ENCODE results near the gene ENG. TPM values are rescaled to one million over a fixed set of nuclear protein-coding genes. Genes with fewer than 3 reads are reported as not detected.

Gene ENG
- total and polyA plus RNA-seq, 2 of the 8 experiments (the other 6 are each of a cell fraction or from before 2014, with no cell fraction given): 1.8 to 4.4 TPM

DNA sequence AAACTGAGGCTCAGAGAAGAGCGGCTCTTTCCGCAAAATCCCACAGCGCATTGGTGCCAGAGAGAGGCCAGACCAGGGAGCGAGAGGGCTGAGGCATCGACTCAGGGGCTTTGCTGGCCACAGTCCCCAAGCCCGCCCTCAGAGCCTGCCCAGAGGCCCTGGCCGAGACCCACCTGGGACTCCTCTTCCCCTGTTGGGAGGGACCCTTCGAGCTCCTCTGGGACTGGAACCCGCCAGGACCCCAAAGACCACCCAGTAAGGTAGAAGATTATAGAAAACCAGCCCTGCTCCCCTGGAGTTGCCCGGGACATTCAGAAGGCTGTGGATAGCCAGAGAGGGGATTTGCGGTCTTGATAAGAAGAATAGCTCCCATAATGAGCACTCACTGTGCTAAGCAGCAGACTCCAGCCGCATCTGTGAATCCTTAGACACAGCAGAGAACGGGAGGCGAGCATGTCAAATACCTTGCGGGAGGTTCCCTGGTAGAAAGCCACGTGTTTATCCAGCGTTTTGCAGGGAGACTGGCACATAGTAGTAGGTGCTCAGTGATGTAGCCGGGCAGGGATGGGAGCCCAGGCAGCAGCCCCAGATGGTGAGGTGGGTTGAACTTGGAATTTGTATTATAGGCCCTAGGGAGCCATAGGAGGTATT lies 23.7 kb upstream of the ENG start (continued):
- TF ChIP-seq, protein P1, sequence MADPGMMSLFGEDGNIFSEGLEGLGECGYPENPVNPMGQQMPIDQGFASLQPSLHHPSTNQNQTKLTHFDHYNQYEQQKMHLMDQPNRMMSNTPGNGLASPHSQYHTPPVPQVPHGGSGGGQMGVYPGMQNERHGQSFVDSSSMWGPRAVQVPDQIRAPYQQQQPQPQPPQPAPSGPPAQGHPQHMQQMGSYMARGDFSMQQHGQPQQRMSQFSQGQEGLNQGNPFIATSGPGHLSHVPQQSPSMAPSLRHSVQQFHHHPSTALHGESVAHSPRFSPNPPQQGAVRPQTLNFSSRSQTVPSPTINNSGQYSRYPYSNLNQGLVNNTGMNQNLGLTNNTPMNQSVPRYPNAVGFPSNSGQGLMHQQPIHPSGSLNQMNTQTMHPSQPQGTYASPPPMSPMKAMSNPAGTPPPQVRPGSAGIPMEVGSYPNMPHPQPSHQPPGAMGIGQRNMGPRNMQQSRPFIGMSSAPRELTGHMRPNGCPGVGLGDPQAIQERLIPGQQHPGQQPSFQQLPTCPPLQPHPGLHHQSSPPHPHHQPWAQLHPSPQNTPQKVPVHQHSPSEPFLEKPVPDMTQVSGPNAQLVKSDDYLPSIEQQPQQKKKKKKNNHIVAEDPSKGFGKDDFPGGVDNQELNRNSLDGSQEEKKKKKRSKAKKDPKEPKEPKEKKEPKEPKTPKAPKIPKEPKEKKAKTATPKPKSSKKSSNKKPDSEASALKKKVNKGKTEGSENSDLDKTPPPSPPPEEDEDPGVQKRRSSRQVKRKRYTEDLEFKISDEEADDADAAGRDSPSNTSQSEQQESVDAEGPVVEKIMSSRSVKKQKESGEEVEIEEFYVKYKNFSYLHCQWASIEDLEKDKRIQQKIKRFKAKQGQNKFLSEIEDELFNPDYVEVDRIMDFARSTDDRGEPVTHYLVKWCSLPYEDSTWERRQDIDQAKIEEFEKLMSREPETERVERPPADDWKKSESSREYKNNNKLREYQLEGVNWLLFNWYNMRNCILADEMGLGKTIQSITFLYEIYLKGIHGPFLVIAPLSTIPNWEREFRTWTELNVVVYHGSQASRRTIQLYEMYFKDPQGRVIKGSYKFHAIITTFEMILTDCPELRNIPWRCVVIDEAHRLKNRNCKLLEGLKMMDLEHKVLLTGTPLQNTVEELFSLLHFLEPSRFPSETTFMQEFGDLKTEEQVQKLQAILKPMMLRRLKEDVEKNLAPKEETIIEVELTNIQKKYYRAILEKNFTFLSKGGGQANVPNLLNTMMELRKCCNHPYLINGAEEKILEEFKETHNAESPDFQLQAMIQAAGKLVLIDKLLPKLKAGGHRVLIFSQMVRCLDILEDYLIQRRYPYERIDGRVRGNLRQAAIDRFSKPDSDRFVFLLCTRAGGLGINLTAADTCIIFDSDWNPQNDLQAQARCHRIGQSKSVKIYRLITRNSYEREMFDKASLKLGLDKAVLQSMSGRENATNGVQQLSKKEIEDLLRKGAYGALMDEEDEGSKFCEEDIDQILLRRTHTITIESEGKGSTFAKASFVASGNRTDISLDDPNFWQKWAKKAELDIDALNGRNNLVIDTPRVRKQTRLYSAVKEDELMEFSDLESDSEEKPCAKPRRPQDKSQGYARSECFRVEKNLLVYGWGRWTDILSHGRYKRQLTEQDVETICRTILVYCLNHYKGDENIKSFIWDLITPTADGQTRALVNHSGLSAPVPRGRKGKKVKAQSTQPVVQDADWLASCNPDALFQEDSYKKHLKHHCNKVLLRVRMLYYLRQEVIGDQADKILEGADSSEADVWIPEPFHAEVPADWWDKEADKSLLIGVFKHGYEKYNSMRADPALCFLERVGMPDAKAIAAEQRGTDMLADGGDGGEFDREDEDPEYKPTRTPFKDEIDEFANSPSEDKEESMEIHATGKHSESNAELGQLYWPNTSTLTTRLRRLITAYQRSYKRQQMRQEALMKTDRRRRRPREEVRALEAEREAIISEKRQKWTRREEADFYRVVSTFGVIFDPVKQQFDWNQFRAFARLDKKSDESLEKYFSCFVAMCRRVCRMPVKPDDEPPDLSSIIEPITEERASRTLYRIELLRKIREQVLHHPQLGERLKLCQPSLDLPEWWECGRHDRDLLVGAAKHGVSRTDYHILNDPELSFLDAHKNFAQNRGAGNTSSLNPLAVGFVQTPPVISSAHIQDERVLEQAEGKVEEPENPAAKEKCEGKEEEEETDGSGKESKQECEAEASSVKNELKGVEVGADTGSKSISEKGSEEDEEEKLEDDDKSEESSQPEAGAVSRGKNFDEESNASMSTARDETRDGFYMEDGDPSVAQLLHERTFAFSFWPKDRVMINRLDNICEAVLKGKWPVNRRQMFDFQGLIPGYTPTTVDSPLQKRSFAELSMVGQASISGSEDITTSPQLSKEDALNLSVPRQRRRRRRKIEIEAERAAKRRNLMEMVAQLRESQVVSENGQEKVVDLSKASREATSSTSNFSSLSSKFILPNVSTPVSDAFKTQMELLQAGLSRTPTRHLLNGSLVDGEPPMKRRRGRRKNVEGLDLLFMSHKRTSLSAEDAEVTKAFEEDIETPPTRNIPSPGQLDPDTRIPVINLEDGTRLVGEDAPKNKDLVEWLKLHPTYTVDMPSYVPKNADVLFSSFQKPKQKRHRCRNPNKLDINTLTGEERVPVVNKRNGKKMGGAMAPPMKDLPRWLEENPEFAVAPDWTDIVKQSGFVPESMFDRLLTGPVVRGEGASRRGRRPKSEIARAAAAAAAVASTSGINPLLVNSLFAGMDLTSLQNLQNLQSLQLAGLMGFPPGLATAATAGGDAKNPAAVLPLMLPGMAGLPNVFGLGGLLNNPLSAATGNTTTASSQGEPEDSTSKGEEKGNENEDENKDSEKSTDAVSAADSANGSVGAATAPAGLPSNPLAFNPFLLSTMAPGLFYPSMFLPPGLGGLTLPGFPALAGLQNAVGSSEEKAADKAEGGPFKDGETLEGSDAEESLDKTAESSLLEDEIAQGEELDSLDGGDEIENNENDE (IDR thresholded peaks at IDR 0.05; ENCODE audit: insufficient replicate concordance, low read length): no peak
- no peak for TF ChIP-seq EP300 (IDR thresholded peaks at IDR 0.05; ENCODE audit: borderline replicate concordance in 1 of 2, low read depth in 2 of 2, low read length in 2 of 2)
- TF ChIP-seq, protein P2, sequence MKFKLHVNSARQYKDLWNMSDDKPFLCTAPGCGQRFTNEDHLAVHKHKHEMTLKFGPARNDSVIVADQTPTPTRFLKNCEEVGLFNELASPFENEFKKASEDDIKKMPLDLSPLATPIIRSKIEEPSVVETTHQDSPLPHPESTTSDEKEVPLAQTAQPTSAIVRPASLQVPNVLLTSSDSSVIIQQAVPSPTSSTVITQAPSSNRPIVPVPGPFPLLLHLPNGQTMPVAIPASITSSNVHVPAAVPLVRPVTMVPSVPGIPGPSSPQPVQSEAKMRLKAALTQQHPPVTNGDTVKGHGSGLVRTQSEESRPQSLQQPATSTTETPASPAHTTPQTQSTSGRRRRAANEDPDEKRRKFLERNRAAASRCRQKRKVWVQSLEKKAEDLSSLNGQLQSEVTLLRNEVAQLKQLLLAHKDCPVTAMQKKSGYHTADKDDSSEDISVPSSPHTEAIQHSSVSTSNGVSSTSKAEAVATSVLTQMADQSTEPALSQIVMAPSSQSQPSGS (IDR thresholded peaks at IDR 0.05; ENCODE audit: low read length): no peak
- TF ChIP-seq, protein P3, sequence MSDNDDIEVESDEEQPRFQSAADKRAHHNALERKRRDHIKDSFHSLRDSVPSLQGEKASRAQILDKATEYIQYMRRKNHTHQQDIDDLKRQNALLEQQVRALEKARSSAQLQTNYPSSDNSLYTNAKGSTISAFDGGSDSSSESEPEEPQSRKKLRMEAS (IDR thresholded peaks at IDR 0.05): no peak
